ENCODE data around the gene ASIC1.
A peak's percentile ranks its signal among the peaks of the same experiment; 100 is the strongest.

ASIC1 gene

GRCh38 chr12:50041062-50041860 lies 16.1 kb upstream of the ASIC1 start:
- DNase-seq: no peak

DNA sequence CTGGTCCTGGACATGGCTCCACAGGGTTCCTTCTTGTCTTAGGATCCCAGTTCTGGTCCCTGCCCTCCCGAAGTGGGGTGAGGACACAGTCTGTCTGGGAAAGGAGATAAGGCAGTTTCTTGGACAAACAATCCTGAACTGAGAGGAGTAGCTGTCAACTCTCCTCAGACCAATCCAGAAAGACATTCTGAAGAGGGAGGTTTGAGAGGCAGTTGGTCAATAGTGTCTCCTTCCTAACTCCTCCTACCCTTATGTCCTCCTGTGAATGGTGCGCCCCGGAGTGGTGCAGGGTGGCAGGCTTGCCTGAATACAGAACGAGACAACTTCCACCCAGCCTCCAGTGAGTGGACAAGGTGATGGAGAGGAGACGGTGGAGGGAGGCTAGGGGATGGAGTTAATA lies 15.4 kb upstream of the ASIC1 start:
- DNase-seq: peak; percentile 19

DNA sequence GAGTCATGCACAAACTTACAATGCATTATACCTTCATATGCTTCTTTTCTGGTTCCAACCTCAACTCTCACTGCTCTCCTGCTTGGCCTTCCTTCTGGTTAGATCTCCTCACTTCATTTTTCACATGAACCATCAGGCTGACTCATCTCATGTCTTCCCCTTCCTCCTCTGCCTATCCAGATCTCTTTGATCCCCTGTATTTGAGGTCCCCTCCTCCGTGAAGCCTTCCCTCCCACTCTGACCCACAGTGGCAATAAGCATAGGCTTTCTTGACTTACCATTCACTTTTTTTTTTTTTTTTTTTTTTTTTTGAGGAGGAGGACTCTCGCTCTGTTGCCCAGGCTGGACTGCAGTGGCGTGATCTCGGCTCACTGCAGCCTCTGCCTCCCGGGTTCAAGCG lies 14.7 kb upstream of the ASIC1 start:
- peak; percentile 18 for DNase-seq

GRCh38 chr12:50043308-50043707 lies 14.1 kb upstream of the ASIC1 start:
- no peak for DNase-seq

DNA sequence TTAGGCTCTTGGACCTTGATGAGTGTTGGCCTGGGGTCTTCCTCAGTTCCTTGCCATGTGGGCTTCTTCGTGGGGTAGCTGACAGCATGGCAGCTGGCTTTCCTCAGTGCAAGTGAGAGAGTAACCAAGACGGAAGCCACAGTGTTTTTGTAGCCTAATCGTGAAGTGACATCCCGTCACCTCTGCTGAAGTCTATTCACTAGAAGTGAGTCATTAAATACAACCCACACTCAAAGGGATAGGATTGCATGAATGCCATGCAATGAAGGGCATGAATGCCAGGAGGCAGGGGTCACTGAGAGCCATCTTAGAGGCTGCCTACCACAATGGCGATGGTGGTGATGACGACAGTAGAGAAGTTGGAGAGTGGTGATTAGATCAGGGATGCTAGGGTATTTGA lies 13.5 kb upstream of the ASIC1 start:
- no peak for DNase-seq

DNA sequence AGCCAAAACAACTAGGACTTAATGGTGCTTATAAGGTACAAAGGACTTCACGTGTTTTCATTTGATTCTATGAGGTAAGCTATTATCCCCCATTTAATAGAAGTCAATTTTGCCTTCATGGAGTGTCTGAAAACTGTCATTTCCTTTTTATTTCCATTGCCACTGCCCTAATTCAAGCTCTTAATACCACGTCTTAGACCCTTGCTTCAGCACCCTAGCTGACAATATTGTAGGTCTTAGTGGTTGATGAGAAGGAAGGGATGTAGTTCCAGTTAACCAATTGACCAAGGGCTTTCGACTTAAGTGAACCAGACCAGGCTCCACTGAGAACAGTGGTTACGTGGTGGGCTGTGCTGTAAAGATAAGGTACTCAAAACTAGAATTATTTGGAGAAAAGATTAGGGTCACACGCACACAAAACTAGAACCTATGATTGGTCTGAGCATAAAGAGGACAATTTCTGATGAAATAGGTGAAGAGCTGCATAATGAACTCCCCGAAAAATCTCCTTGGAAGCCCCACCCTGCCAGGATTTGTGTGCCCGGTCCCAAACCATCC lies 9.6 kb upstream of the ASIC1 start:
- DNase-seq: peak; percentile 96

GRCh38 chr12:50049254-50050118 lies 7.9 kb upstream of the ASIC1 start:
- DNase-seq: no peak

GRCh38 chr12:50050119-50050385 lies 7.3 kb upstream of the ASIC1 start:
- DNase-seq: no peak

GRCh38 chr12:50050410-50051098 lies 6.8 kb upstream of the ASIC1 start:
- peak; percentile 96 for DNase-seq

- DNase-seq: peak; percentile 34
Observed at GRCh38 chr12:50051101-50051806, 6.1 kb upstream of the ASIC1 start.

DNA sequence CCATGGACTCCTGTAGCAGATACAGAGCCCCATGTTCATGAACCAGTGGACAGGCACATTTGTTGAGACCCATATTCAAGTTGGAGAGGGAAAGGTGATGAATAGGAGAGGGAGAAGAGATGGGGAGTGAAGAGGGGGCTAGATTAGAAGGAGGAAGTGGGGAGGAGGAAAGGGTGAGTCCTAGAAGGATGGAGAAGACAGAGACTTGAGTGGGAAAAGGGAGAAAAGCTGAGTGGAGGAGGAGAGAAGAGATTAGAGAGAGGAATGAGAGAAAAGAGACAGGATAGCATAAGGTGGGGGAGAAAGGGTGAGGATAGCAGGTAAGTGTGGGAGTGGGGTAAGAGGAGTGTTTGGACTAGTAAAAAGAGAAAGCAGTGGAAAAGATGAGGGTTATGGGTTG lies 4.9 kb upstream of the ASIC1 start:
- DNase-seq: no peak

DNA sequence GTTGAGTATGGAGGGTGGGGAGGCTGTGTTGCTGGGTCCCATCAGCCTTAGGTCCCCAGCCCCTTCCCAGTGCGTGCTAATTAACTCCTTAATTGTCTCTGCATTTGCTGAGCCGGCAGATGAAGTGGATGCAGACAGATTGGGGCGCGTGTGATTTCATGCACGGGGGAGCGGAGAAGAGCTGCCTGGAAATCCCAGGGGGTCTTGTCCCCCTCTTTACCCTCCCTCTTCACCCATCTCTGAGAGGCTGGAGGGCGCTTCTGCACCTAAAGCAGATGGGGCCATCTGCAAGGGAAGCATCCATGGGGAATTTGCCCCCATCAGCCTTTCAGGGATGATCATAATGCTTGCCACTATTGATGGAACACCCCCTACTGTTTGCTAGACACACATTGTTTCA lies 4.4 kb upstream of the ASIC1 start:
- DNase-seq: no peak

- peak; percentile 93 for DNase-seq
Observed at GRCh38 chr12:50053583-50053982, 3.8 kb upstream of the ASIC1 start.

- peak; percentile 66 for DNase-seq
Observed at GRCh38 chr12:50055831-50056638, 1.4 kb upstream of the ASIC1 start.

- DNase-seq: no peak
Observed at GRCh38 chr12:50056639-50056976, 788 bp upstream of the ASIC1 start.

DNA sequence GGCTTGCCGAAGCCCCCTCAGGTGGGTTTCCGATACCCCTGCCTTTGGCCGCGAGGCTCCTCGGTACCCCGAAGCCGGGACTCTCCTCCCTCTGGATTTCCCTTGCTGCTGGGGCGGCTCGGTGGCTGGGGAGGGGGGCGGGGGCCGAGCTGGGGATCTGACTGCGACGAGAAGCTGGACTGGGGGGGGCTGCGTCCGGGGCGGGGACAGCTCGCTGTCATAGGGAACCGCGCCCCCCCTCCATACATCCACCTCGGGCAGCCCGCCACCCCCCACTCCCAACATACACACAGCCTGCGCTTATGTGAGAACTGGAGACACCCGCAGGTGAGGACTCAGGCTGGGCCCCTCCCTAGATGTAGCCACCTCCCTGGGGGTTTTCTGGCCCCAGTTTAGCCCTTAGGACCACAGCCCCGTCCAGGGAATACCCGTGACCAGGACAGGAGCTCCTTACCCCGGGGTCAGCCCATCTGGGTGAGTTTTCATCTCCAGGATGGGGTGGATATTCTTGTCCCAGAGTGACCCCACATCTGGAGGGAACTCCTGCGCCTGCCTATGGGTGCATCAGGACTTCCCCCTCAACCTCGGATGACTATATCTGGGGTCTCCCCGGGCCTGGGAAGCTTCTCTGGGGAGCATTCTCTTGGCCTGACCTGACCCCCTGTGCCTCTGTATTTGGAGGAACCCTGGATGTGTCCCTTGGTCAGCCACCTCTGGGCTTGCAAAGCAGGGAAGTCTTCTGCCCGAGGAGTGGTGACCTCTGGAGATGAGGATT lies 687 bp downstream of the ASIC1 start:
- DNase-seq: no peak

DNA sequence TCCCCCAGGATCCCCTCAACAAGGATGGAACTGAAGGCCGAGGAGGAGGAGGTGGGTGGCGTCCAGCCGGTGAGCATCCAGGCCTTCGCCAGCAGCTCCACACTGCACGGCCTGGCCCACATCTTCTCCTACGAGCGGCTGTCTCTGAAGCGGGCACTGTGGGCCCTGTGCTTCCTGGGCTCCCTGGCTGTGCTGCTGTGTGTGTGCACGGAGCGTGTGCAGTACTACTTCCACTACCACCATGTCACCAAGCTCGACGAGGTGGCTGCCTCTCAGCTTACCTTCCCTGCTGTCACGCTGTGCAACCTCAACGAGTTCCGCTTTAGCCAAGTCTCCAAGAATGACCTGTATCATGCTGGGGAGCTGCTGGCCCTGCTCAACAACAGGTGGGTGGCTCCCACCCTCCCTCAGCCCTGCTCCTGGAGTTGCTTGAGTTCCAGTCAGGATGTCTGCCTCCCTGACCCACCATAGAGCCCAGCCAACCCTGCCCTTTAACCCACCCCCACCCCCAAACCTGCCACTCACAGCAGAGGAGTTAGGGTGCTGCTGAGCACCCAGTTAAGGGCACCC lies 1.4 kb downstream of the ASIC1 start:
- no peak for DNase-seq

GRCh38 chr12:50059440-50060119 lies 2.2 kb downstream of the ASIC1 start:
- DNase-seq: no peak

GRCh38 chr12:50060120-50060468 lies 2.7 kb downstream of the ASIC1 start:
- no peak for DNase-seq

DNA sequence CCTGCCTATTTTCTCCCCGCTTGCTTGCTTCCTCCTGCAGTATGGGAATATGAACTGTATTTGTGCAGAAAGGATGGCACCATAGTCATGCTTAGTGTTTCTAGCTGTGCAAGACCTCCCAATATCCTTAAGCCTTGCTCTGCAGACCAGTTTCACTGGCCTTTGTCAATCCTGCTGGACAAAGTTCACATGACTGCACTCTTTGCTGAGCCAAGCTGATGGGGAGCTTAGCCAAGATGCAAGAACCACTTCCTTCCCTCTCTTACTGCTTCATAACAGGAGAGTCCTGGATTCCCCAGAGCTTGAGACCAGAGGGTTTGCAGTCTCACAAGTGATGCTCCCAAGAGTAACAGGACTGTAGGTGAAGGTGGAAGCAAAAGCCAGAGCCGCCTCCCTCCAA lies 3.8 kb downstream of the ASIC1 start:
- no peak for DNase-seq
